ENCODE data around the gene RNF212B.
"Not testable (repeated sequence)": the region's sequence is repeated elsewhere in the genome, so short reads cannot be mapped to it uniquely, and the experiment has no call there.

RNF212B gene

GRCh38 chr14:23237772-23238594 lies at the start of gene RNF212B:
TSS of gene RNF212B (plus strand) at chr14:23237936. CDS start at chr14:23240346, 2,410 bp downstream.
- peak within 1 kb of the TSS; percentile 6 to 25 for H3K4me3 ChIP-seq (replicated peaks in 1 of 2; ENCODE audit: low read depth in 2 of 2, low read length in 2 of 2)
- peak; percentile 70 to 87 for DNase-seq (ENCODE audit: low read depth in 2 of 2)
- no peak for TF ChIP-seq CTCF (IDR thresholded peaks at IDR 0.05; ENCODE audit: low read depth, low read length)

GRCh38 chr14:23193432-23193831 lies 44.3 kb upstream of the RNF212B start:
- H3K4me3 ChIP-seq (replicated peaks in 1 of 2; ENCODE audit: low read depth in 2 of 2, low read length in 2 of 2) = no peak overlapping the region
- no peak for DNase-seq (ENCODE audit: low read depth in 2 of 2)
- no peak for TF ChIP-seq CTCF (IDR thresholded peaks at IDR 0.05; ENCODE audit: low read depth, low read length)

- no peak for DNase-seq (ENCODE audit: low read depth in 2 of 2)
- no peak for TF ChIP-seq CTCF (IDR thresholded peaks at IDR 0.05; ENCODE audit: low read depth, low read length)
These were observed 42.1 kb upstream of the RNF212B start for GRCh38 chr14:23195552-23196101.

GRCh38 chr14:23196487-23196886 lies 41.2 kb upstream of the RNF212B start:
- not testable (repeated sequence) for DNase-seq (ENCODE audit: low read depth in 2 of 2)

More at GRCh38 chr14:23195552-23196101, 42.1 kb upstream of the RNF212B start:
- H3K4me3 ChIP-seq (replicated peaks in 1 of 2; ENCODE audit: low read depth in 2 of 2, low read length in 2 of 2) = no peak overlapping the region

GRCh38 chr14:23199141-23199540 lies 38.6 kb upstream of the RNF212B start:
- not testable (repeated sequence) for DNase-seq (ENCODE audit: low read depth in 2 of 2); H3K4me3 ChIP-seq (replicated peaks in 1 of 2; ENCODE audit: low read depth in 2 of 2, low read length in 2 of 2)

More at GRCh38 chr14:23196487-23196886, 41.2 kb upstream of the RNF212B start:
- not testable (repeated sequence) for H3K4me3 ChIP-seq (replicated peaks in 1 of 2; ENCODE audit: low read depth in 2 of 2, low read length in 2 of 2)

- H3K4me3 ChIP-seq (replicated peaks in 1 of 2; ENCODE audit: low read depth in 2 of 2, low read length in 2 of 2) = no peak overlapping the region
- TF ChIP-seq CTCF (IDR thresholded peaks at IDR 0.05; ENCODE audit: low read depth, low read length) = no peak
- no peak for DNase-seq (ENCODE audit: low read depth in 2 of 2)
These were observed 35.7 kb upstream of the RNF212B start for GRCh38 chr14:23202001-23202400.

- no peak for TF ChIP-seq CTCF (IDR thresholded peaks at IDR 0.05; ENCODE audit: low read depth, low read length)
- no peak for DNase-seq (ENCODE audit: low read depth in 2 of 2)
- H3K4me3 ChIP-seq (replicated peaks in 1 of 2; ENCODE audit: low read depth in 2 of 2, low read length in 2 of 2) = no peak overlapping the region
These were observed 31.2 kb upstream of the RNF212B start for GRCh38 chr14:23206422-23207145.
